ENCODE data around the gene DDX47.
A peak's percentile ranks its signal among the peaks of the same experiment; 100 is the strongest.

The DDX47 gene

GRCh38 chr12:12812618-12813119, 477 bp upstream of the DDX47 start:
- H3K36me3 ChIP-seq (replicated peaks; ENCODE audit: low read depth, low read length): peaks cover 21% of the 10 kb centered on the region
- H3K27me3 ChIP-seq (ENCODE audit: low read depth, low read length): peaks cover 6% of the 10 kb centered on the region; the same call in 1 of the 2 replicates
- no peak overlapping the region for H3K9ac ChIP-seq (ENCODE audit: low read length)
- peak overlapping the region; percentile 65 for H3K4me2 ChIP-seq (ENCODE audit: low read length)
- peak overlapping the region; percentile 95 for H3K4me3 ChIP-seq (ENCODE audit: low read length)
- H3K9me3 ChIP-seq (ENCODE audit: insufficient read depth, low read length): no peaks in the 10 kb centered on the region
- H2AFZ ChIP-seq (ENCODE audit: low read depth, low read length): peak overlapping the region; percentile 77
- peaks cover 44% of the 10 kb centered on the region for H3K79me2 ChIP-seq (ENCODE audit: low read length)
- no peak overlapping the region for H3K27ac ChIP-seq (ENCODE audit: low read length)
- peaks cover 36% of the 10 kb centered on the region for H3K4me1 ChIP-seq (ENCODE audit: low read length)
- TF ChIP-seq EZH2phosphoT487 (IDR thresholded peaks at IDR 0.05; ENCODE audit: low read depth): no peak
- TF ChIP-seq, protein P1, sequence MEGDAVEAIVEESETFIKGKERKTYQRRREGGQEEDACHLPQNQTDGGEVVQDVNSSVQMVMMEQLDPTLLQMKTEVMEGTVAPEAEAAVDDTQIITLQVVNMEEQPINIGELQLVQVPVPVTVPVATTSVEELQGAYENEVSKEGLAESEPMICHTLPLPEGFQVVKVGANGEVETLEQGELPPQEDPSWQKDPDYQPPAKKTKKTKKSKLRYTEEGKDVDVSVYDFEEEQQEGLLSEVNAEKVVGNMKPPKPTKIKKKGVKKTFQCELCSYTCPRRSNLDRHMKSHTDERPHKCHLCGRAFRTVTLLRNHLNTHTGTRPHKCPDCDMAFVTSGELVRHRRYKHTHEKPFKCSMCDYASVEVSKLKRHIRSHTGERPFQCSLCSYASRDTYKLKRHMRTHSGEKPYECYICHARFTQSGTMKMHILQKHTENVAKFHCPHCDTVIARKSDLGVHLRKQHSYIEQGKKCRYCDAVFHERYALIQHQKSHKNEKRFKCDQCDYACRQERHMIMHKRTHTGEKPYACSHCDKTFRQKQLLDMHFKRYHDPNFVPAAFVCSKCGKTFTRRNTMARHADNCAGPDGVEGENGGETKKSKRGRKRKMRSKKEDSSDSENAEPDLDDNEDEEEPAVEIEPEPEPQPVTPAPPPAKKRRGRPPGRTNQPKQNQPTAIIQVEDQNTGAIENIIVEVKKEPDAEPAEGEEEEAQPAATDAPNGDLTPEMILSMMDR (IDR thresholded peaks at IDR 0.05; ENCODE audit: low read depth, low read length): no peak
- H4K20me1 ChIP-seq (ENCODE audit: insufficient read depth, low read length): no peaks in the 10 kb centered on the region; the same call in 1 of the 2 replicates

DNA sequence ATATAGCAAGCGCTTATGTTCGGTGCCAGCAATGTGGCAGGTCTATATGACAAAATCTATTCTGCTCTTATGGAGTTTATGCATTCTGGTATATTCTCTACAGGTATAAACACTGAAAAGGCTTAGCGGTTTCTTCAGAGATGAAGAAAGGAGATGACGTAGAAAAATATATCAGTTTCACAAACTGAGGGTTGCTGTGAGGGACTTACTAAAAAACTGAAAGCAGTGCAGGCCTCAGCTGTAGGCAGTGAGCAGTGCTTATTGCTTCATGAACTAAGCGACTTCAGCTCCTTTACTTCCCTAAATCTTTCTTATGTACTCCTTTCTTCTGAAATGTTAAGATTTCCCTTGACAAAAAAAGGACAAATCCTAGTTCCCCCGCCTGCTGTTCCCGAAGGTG, 4.5 kb downstream of the DDX47 start:
- no peaks in the 10 kb centered on the region for H3K27me3 ChIP-seq (ENCODE audit: low read depth, low read length)
- H3K9ac ChIP-seq (ENCODE audit: low read length): no peak overlapping the region
- H3K79me2 ChIP-seq (ENCODE audit: low read length): peaks cover 80% of the 10 kb centered on the region
- H3K9me3 ChIP-seq (ENCODE audit: insufficient read depth, low read length): no peaks in the 10 kb centered on the region
- H3K36me3 ChIP-seq (replicated peaks; ENCODE audit: low read depth, low read length): peaks cover 49% of the 10 kb centered on the region
- H3K27ac ChIP-seq (ENCODE audit: low read length): no peak overlapping the region
- TF ChIP-seq EZH2phosphoT487 (IDR thresholded peaks at IDR 0.05; ENCODE audit: low read depth): no peak
- no peak overlapping the region for H2AFZ ChIP-seq (ENCODE audit: low read depth, low read length)
- H3K4me2 ChIP-seq (ENCODE audit: low read length): no peak overlapping the region
- no peak overlapping the region for H3K4me3 ChIP-seq (ENCODE audit: low read length)
- H3K4me1 ChIP-seq (ENCODE audit: low read length): peaks cover 38% of the 10 kb centered on the region
- H4K20me1 ChIP-seq (ENCODE audit: insufficient read depth, low read length): peaks cover 17% of the 10 kb centered on the region

- Histone ChIP-seq H3K27ac (ENCODE audit: low read length) (no peak overlapping the region), H3K4me3 (ENCODE audit: low read length) (no peak overlapping the region), H3K4me1 (ENCODE audit: low read length) (peaks cover 34% of the 10 kb centered on the region), H3K79me2 (ENCODE audit: low read length) (peaks cover 75% of the 10 kb centered on the region), H3K9ac (ENCODE audit: low read length) (no peak overlapping the region), H4K20me1 (ENCODE audit: insufficient read depth, low read length) (peaks cover 17% of the 10 kb centered on the region), H2AFZ (ENCODE audit: low read depth, low read length) (no peak overlapping the region), H3K4me2 (ENCODE audit: low read length) (no peak overlapping the region), H3K27me3 (ENCODE audit: low read depth, low read length) (no peaks in the 10 kb centered on the region), H3K9me3 (ENCODE audit: insufficient read depth, low read length) (no peaks in the 10 kb centered on the region), H3K36me3 (replicated peaks; ENCODE audit: low read depth, low read length) (peaks cover 60% of the 10 kb centered on the region)
- TF ChIP-seq EZH2phosphoT487 (IDR thresholded peaks at IDR 0.05; ENCODE audit: low read depth): no peak
- TF ChIP-seq, protein P1 (IDR thresholded peaks at IDR 0.05; ENCODE audit: low read depth, low read length): no peak
Measured at GRCh38 chr12:12818701-12819100, 5.6 kb downstream of the DDX47 start.

GRCh38 chr12:12819221-12819620, 6.1 kb downstream of the DDX47 start:
- no peak for TF ChIP-seq EZH2phosphoT487 (IDR thresholded peaks at IDR 0.05; ENCODE audit: low read depth)
- TF ChIP-seq, protein P1 (IDR thresholded peaks at IDR 0.05; ENCODE audit: low read depth, low read length): no peak
- no peaks in the 10 kb centered on the region for H3K27me3 ChIP-seq (ENCODE audit: low read depth, low read length)
- no peak overlapping the region for H3K4me2 ChIP-seq (ENCODE audit: low read length)
- no peak overlapping the region for H3K4me3 ChIP-seq (ENCODE audit: low read length)
- H3K9me3 ChIP-seq (ENCODE audit: insufficient read depth, low read length): no peaks in the 10 kb centered on the region
- no peak overlapping the region for H3K9ac ChIP-seq (ENCODE audit: low read length)
- peaks cover 30% of the 10 kb centered on the region for H3K4me1 ChIP-seq (ENCODE audit: low read length)
- no peak overlapping the region for H2AFZ ChIP-seq (ENCODE audit: low read depth, low read length)
- H3K27ac ChIP-seq (ENCODE audit: low read length): no peak overlapping the region
- peaks cover 70% of the 10 kb centered on the region for H3K79me2 ChIP-seq (ENCODE audit: low read length)
- H3K36me3 ChIP-seq (replicated peaks; ENCODE audit: low read depth, low read length): peaks cover 64% of the 10 kb centered on the region
- H4K20me1 ChIP-seq (ENCODE audit: insufficient read depth, low read length): peaks cover 17% of the 10 kb centered on the region

Data from OCI-LY3 (cell line).